ENCODE data around the gene YAF2. TPM values are rescaled to one million over a fixed set of nuclear protein-coding genes. Genes with fewer than 3 reads are reported as not detected.

YAF2 gene
- total and polyA plus RNA-seq, 2 of the 13 experiments (the other 11 are each of a cell fraction or from before 2014, with no cell fraction given): 8.4 to 11.7 TPM

DNA sequence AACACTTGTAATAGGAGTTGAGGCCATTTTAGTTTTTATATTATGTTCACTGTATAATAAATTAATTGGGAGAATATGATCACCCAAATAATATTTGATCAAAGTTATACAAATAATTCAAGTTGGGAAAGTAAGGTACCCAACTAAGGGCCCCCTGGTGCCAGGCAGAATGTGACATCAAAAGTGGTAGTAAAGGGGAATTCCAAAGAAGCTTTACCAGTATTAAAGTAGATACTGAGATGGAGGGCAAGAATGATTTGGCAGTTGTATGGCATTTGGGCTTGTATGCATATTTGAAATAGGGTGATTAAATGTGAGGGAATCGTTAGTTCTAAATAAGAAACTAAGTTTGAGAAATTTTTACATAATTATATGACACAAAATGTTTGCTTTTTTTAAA is 111.1 kb downstream of the YAF2 start:
- H3K27me3 ChIP-seq (ENCODE audit: control insufficient read depth in 1 of 2, insufficient read depth in 2 of 2, low read length in 2 of 2): no peaks in the 10 kb centered on the region
- ATAC-seq: no peak
- ChIA-PET POLR2A (no interaction called here), CTCF (ENCODE audit: low intra/inter-chr PET ratio, low total read pairs) (no interaction called here)
- no peak overlapping the region for H3K27ac ChIP-seq (ENCODE audit: extremely low read length, insufficient read depth, low read length)
- WGBS (ENCODE audit: low lambda C conversion rate): 94% methylated on average over 1 of the region's 1 CpG
- no peak overlapping the region for H3K9ac ChIP-seq (ENCODE audit: insufficient read depth, low read depth, low read length)
- no peak overlapping the region for H2AFZ ChIP-seq (ENCODE audit: low read length)
- H3K4me1 ChIP-seq (ENCODE audit: insufficient read depth, low read length): peaks cover 19% of the 10 kb centered on the region
- H3K4me2 ChIP-seq (ENCODE audit: low read depth, low read length): no peak overlapping the region
- H3K36me3 ChIP-seq (replicated peaks in 1 of 2; ENCODE audit: control insufficient read depth in 1 of 2, insufficient read depth in 2 of 2, low read length in 2 of 2): no peaks in the 10 kb centered on the region; a peak in 1 of 5 replicates
- TF ChIP-seq ZNF121 (CRISPR knock-in tag; IDR thresholded peaks at IDR 0.05) (no peak), SRSF1 (optimal IDR thresholded peaks at IDR 0.05; ENCODE audit: low read depth, low read length) (no peak), GZF1 (CRISPR knock-in tag; IDR thresholded peaks at IDR 0.05) (no peak), GABPB1 (CRISPR knock-in tag; IDR thresholded peaks at IDR 0.05) (no peak)
- TF ChIP-seq, protein P1, sequence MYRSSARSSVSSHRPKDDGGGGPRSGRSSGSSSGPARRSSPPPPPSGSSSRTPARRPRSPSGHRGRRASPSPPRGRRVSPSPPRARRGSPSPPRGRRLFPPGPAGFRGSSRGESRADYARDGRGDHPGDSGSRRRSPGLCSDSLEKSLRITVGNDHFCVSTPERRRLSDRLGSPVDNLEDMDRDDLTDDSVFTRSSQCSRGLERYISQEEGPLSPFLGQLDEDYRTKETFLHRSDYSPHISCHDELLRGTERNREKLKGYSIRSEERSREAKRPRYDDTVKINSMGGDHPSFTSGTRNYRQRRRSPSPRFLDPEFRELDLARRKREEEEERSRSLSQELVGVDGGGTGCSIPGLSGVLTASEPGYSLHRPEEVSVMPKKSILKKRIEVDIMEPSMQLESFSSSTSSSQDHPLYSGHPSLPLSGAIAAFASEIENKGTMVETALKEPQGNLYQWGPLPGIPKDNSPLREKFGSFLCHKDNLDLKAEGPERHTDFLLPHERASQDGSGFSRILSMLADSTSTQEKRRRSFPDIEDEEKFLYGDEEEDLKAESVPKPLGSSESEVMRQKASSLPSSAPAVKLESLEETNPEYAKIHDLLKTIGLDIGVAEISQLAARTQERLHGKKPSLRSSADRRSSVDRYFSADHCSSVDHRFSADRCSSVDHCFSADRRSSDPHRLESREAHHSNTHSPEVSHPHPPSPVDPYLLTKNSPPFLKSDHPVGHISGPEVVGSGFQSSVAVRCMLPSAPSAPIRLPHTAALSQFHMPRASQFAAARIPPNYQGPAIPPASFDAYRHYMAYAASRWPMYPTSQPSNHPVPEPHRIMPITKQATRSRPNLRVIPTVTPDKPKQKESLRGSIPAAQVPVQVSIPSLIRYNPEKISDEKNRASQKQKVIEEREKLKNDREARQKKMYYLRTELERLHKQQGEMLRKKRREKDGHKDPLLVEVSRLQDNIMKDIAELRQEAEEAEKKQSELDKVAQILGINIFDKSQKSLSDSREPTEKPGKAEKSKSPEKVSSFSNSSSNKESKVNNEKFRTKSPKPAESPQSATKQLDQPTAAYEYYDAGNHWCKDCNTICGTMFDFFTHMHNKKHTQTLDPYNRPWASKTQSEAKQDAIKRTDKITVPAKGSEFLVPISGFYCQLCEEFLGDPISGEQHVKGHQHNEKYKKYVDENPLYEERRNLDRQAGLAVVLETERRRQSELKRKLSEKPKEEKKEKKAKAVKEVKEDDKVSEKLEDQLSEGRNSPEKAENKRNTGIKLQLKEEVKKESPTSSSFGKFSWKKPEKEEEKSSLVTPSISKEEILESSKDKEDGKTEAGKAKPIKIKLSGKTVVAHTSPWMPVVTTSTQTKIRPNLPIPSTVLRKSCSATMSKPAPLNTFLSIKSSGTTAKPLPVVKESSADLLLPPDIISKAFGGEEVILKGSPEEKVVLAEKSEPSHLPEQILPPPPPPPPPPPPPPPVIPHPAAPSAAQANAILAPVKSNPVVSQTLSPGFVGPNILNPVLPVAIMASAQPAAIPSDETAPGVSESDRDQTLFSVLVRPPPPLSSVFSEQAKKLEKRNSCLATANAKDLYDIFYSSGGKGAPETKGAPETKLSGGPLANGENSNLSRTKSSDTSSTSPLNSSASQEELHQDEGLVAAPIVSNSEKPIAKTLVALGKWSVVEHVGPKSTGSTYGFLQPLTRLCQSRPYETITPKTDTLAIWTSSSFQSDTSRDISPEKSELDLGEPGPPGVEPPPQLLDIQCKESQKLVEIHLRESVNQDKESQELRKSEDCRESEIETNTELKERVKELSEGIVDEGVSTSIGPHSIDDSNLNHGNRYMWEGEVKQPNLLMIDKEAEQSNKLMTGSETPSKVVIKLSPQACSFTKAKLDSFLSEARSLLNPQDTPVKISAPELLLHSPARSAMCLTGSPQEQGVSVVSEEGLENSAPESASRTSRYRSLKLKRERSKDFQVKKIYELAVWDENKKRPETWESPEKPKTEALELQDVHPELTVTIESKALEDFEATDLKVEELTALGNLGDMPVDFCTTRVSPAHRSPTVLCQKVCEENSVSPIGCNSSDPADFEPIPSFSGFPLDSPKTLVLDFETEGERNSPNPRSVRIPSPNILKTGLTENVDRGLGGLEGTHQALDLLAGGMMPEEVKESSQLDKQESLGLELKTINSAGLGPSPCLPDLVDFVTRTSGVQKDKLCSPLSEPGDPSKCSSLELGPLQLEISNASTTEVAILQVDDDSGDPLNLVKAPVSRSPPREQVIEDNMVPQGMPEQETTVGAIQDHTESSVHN (CRISPR knock-in tag; IDR thresholded peaks at IDR 0.05): no peak
- H3K4me3 ChIP-seq (replicated peaks in 1 of 3; ENCODE audit: insufficient read depth in 1 of 3, low read depth in 2 of 3, low read length in 3 of 3): no peak overlapping the region
- no peaks in the 10 kb centered on the region for H3K9me3 ChIP-seq (ENCODE audit: low read length)
- no TSS peak for BruUV-seq (replicated peaks)
- DNase-seq (ENCODE audit: low spot score): no peak
- in situ Hi-C loops (cut with HindIII; ENCODE audit: extremely low pct_ligation_motif_present, low pct_unique_long_range_greater_than_20kb) (no loop called here), intact Hi-C loops (cut with micrococcal nuclease; ENCODE audit: unreplicated experiment) (no loop called here)
- no peaks in the 10 kb centered on the region for H4K20me1 ChIP-seq (ENCODE audit: insufficient read depth, low read length)
- no peak for FAIRE-seq
- peaks cover 34% of the 10 kb centered on the region for H3K79me2 ChIP-seq (ENCODE audit: insufficient read depth, low read length)

Data from HepG2 (cell line).